GM21529 (cell line): Measurements from ENCODE around the gene GPAT3.

ENCODE experiments used
- ATAC-seq: cut with Tn5 transposase; IDR thresholded peaks from one replicate; pipeline ENCODE4 v1.9.1; 2021; ENCODE audit not compliant: unreplicated experiment

GPAT3 gene

DNA sequence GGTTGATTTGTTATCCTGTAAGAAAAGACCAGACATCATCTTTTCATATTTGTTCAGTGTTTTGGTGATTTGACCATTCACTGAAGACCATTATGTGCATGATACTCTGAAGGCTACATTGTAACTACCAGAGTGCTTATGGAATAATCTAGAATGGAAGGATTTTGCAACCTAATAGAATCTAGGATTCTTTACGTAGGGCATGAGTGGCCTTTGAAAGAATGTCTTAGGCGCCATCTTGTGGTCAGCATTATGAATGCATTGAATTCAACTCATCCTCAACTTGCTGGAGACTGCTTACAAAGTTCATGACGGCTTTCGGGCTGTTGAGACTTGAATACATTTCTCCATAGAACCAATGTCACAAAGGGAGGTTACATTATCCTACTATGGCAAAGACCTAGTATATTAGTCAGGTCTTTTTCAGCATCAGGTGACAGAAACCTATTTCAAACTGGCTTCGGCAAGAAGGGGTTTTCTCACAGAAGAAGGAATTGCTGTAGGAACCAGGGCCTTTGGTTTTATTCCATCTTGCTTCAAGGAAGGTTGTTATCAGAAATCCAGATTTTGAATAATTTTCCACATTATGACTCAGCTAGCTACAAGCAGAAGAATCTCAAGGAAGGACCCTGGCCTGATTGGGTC, 104.1 kb downstream of the GPAT3 start:
- ATAC-seq = peak; percentile 82

- ATAC-seq = no peak
Observed at GRCh38 chr4:83643036-83643435, 107.1 kb downstream of the GPAT3 start.

DNA sequence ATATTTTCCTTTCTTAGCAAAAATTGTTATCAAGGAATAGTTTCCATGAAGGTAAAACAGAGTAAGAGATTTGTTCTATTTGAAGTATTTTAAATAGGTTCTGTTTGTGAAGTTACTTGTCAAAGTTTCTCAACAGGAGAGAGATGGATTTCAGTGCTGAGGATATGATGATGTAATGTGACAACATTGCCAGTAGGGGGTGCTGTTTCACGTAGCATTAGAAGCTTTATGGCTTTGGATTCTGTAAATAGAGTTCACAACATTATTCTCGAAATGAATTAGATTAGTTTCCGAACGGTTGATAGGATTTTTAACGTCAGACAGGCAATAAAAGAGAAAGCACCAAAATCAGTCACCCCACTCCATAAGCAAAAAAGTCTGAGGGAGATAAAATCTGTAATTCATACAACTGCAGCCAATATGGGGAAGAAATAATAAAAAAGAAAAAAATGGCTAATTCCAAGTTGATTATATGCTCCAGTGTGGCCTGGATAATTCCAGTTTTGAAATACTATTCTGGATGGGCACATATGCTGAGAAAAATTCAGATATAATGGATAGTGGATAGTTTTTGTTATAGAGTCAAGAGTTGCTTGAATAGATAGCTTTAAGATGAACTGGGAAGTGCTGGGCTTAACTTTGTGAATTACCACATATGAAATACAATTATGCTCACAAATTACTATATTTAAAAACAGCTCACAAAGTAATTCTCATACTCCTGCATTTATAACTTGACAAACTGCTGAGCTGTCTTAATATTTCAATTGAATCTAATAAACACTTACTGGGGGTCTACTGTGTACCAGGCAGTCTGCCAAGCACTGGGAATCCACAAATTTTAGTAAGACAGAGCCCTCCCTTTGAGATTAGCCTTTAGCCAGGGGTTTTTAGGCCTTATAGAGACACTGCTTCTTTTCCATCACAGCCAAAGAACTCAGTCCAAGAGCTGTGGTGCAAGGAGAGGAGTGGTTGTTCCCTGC, 109.1 kb downstream of the GPAT3 start:
- peak; percentile 78 for ATAC-seq

DNA sequence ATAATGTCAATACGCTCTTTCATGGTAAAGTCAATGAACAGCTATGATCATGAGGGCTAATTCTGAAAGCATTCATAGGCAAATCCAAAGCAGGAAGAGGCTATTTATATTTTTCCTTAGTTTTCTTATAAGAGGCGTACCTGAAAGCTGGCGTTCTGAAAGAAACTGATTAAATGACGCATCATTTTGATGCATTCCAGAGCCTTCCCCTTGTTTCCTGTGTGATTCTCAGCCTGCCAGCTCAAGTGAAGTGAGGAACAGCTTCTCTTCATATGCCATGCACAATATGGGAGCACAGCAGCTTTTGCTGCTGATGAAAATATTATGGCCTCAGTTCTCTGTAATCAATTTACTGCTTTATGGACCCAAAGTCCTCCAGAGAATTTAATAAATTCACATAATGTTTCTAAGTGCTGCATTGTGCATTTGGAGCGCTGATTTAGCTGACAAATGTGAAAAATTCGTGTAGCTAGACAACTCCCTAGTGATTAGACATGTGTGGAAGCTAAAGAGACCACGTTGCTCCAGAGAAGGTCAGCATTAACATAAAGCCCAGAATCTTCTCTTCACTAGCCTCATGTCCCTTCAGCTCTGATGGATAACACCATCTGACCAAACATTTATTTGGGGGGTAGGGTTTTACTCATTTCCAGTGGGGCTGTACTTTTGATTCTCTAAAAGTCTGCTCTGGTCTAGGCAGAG, 110.8 kb downstream of the GPAT3 start:
- no peak for ATAC-seq

- ATAC-seq = no peak
Observed at GRCh38 chr4:83651846-83652245, 115.9 kb downstream of the GPAT3 start.
